Measurements from ENCODE around the gene TMEM54.

The TMEM54 gene, protein sequence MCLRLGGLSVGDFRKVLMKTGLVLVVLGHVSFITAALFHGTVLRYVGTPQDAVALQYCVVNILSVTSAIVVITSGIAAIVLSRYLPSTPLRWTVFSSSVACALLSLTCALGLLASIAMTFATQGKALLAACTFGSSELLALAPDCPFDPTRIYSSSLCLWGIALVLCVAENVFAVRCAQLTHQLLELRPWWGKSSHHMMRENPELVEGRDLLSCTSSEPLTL

DNA sequence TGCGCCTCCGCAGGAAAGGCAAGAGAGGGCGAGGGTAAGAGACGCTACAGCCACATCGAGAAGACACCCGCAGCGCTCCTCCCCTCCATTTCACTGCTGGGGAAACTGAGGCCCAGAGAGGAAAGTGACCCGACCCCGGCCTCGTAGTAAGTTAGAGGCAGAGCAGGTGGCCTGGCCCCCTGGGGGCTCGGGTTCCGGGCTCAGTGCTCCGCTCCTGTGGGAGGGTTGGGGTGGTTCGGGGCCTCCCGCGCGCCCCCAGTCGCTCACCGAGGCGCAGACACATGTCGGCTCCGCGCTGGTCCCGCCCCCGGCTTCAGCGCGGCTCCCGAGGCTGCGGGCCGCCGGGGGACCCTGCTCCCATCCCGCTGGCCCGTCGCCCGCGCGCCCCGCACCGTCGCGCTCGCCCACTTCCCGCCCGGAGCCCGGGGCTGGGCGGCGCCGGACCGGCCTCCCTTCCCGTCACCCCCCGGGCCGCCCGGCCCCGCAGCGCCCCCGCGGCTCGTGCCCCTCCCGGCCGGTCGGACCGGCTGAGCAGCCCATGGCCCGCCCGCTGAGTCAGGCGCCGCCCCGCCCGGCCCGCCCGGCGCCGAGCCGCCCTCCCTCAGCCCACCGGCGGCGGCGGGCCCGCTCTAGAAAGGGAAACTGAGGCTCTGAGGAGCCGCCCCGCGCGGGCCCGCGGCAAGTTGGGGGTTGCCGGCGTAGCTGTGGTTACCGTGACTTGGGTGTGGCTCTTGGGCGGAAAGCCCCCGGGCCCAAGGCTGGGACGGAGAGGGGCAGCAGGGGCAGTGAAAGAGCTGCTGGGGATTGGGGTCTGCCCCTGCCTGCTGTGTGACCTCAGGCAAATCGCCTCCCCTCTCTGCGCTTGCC, at the start of gene TMEM54:
TSS of gene TMEM54 (minus strand) at position 434 of the 867 bp plus-strand sequence. CDS start at position 283, 151 bp downstream.
- DNase-seq (ENCODE audit: extremely low read depth in 1 of 2, low read depth in 1 of 2), result no peak

DNA sequence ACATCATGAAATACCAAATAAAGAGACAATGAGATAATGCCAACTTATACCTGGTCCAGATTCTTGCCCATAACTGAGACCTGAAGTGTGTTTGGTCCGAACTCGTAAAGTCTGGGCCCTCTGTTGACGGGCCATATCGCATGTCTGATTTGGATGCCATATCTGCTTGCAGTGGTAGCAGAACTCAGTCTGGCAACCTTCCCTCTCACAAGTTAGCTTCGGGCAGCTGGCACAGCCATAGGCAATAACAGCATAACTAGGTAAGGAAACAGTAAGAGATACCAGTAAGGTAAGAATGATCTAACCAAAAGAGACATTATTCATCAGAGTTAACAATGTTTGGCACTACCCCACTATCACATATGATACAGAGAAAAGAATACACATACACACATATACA, 48.3 kb upstream of the TMEM54 start:
- DNase-seq (ENCODE audit: extremely low read depth in 1 of 2, low read depth in 1 of 2), result no peak

DNA sequence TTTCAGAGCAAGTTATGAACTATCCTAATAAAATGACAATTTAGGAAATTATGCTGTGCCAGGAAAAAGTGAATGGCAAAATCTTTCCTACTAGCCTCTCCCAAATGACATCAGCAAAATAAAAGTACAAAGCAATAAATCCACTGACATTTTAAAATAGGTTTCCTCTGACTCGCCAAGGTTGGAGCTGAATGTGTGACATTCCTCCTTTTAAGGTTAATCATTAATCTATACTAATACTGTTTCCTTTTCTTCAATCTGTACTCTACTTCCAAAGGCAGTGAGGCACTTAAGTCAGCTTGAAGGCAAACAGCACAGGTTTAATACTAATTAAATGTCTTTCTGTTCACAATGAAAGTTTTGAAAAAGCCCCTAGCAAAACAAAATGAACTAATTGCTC, 47.7 kb upstream of the TMEM54 start:
- DNase-seq (ENCODE audit: extremely low read depth in 1 of 2, low read depth in 1 of 2), result no peak

DNA sequence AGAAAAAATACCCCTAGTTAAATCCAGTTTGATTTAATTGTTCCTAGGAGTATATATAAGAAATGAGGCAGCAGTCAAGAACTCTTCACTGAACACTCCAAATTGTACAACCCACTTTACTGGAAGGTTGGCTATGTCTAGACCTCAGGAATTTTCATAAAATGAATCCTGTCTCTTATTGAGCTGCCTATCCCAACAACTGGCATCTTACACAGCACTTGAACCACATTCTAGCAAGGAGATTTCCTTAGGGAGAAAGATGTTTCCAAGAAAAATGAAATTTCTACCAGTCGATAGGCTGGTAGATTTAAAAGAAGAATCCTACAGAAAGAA, 47.2 kb upstream of the TMEM54 start:
- DNase-seq (ENCODE audit: extremely low read depth in 1 of 2, low read depth in 1 of 2), result no peak

DNA sequence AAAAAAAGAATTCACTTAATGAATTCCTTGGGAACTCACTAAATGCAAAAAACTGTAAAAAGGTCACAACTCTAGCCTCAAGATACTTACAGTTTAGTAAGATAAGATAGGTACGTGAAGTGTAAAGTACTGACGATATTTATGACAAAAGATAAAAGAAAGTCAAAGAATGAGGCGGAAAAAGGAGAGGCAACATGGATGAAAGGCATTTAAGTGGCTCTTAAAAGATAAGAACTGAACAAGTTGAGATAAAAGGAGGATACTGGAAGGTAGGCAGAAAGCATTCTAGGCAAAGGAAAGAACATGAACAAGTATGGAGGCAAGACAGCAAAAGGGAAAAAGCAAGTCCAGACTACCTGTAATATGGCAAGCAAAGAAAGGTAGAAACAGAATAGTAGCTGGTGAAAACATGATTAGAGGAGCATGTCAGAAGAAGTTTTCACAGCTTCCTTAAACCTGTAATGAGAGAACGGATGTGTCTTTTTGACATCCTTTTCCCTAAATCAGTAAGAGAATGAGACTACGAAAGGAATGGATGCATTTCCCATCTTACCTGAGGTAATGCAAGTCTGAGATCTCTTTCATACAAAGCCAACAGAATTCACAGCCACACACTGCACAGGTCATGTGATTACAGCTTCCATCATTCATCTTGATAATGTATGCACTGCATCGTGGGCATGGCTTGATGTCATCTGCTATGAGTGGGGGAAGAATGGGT, 46.6 kb upstream of the TMEM54 start:
- no peak for DNase-seq (ENCODE audit: extremely low read depth in 1 of 2, low read depth in 1 of 2)

DNA sequence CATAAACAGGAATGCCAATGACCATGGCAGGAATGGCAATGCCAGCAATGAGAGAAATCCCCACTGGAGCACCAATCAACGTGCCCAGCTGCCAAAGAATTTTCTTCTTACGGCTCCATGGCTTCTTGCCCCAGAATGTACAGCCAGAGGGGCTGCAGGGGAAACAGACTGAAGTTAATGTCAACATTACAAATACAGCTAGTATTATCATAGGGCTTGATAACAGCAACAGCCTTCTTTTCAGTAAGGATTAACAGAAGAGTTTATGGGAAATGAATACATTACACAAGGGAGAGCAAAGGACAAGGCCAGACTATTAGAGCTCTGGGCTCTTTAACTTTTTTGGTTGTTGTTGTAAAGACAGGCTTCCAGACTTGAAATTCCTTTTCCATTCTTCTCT, 45.2 kb upstream of the TMEM54 start:
- no peak for DNase-seq (ENCODE audit: extremely low read depth in 1 of 2, low read depth in 1 of 2)

DNA sequence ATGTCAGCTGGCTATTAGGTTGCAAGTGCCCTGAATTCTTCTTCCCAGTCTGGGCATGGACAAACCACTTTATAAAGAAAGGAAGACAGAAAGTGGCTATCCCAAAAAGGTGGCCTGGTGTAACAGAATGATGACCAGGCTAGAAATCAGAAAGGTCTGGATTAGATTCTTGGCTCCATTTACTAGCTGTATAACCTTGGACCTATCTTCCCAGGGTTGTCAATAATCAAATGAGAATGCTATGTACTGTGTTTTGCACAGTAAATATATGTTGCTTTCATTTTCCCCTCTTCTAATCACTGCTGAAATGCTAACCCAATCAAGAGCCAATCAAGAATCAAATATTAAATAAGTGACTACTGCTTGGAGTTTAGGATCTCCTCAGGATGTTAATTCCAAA, 43.0 kb upstream of the TMEM54 start:
- DNase-seq (ENCODE audit: extremely low read depth in 1 of 2, low read depth in 1 of 2), result no peak

DNA sequence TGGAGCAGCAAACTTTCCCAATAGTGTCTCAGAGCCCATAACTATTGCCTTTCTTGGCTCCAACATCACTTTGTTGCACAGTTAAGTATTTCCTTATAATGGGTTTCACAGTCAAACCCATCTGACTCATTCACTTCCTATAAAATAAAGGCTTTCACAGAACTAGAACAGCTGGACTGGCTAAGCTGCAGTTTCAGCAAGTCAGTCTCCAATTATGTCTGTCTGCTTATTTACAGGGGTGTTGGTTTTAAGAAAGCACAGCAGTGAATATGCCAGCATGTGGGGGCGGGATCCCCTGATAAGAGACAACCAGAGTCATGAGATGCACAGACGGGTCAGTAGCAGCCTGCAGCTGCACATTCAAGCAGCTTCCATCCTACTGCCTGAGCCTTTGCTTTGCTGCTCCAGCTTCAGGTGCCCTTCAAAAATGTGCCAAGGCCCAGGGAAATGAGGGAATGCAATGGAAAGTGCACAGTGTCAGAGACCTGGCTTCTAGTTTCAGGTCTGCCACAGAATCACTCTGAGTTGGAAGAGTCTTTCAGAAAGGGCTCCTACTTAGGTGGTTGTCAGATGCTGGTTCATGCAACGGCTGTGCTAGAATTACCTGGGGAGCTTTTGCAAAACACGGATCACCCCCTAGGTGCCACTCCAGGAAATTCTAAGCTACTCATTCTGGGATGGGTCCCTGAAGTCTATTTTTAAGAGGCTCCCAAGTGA, 38.6 kb upstream of the TMEM54 start:
- peak in 1 of 2 donors; percentile 29 for DNase-seq (ENCODE audit: extremely low read depth in 1 of 2, low read depth in 1 of 2)

DNA sequence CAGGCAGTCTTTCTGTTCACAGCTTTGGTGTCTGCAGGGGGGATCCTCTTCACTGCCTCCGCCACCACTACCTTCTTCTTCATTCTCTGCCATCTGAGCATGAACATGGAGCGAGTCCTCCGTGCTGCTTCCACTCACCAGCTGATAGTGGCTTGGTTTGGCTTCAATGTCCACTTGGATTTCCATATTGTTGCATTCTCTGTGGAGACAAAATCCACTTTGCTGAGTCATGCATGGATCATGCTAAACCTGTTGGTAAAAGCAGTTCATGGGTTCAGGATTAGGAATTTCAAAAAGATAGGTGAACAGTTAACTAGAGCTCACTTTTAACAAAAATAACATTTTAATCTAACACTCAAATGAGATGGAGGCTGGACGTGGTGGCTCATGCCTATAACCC, 35.9 kb upstream of the TMEM54 start:
- DNase-seq (ENCODE audit: extremely low read depth in 1 of 2, low read depth in 1 of 2), result no peak

DNA sequence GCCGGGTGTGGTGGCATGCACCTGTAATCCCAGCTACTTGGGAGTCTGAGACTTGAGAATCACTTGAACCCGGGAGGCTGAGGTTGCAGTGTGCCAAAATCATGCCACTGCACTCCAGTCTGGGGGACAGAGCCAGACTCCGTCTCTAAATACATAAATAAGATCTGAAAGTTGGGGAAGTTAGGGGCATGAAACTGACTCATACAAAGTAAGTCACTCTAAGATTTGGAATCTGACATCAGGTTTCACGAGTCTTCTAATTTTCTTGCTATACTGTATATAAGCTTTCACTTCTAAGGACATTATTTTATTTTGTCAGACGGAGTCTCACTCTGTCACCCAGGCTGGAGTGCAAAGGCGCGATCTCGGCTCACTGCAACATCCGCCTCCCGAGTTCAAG, 33.3 kb upstream of the TMEM54 start:
- DNase-seq (ENCODE audit: extremely low read depth in 1 of 2, low read depth in 1 of 2), result no peak

DNA sequence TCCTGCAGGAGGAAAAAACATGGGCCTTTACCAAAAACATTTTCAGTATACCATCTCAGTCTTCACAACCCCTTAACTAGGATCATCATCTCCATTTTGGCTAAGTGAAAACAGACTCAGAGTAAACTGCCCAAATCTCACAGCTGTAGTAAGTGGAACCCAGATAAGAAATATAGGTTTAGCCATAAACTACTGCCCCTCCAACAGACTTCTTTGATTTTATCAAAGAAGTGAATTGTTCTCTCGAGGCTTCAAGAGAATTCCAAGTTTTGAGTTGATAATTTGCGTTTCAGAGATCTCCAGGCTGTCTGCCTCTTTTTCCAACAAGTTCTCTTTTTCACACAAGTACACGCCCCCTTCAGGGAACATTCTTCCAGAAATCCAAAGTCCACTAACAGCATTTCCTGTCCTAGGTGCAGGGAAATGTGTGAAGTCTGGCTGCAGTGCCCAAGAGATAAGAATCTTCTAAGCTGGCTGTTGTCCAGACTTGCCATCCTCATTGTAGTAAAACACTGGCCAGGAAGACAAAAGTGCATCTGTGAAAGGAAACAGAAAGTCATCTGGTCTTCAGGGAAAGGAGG, 32.6 kb upstream of the TMEM54 start:
- no peak for DNase-seq (ENCODE audit: extremely low read depth in 1 of 2, low read depth in 1 of 2)

DNA sequence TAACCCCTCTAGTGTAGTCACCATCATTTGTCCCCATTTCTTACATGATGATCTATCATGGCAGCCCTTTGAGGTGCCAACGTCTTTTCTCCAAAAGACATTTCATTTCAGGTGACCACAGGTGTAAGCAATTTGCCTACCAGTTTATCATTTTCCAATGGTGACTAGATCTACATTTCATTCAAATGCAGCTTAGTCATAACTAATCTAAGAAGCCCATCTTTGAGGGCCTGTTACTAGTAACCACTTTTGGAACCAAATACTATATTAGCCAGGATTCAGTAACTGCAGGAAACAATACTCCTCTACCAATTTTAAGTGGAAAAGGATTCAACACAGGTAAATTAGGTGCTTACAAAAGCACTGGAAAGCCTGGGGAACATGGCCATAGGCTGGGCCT, 30.6 kb upstream of the TMEM54 start:
- DNase-seq (ENCODE audit: extremely low read depth in 1 of 2, low read depth in 1 of 2), result no peak

DNA sequence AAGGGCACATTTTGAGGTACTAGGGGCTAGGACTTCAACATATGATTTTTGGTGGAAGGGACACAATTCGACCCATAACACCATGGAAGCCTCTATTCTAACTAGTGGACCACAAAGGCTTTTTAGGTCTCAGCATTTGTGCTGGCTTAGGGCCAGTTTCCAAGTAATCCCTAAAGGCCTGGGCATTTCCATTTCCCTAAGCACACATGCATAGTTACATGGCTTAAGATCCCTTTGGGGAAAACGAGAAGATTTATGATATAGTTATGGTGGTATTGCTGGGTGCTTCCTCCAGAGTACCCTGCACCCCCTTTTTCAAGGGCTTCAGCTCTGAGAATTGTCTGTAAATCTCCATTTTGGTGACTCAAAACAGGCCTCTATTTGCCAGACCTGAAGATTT, 28.2 kb upstream of the TMEM54 start:
- no peak for DNase-seq (ENCODE audit: extremely low read depth in 1 of 2, low read depth in 1 of 2)

DNA sequence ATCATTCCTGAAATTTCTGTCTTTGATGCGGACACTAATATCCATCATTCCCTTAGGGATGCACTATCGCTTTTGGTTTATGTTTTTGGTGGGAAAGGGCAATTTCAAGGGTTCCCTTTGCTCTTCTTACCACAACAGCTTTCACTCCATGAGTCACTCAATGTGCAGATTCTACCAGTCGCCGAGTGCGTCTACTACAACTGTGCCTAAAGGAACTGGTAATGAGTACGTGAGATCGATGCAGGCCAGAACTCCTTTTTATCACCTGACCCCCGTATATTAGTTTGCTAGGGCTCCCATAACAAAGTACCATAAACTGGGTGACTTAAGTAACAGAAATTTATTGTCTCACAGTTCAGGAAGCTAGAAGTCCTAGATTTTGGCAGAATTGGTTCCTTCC, 27.5 kb upstream of the TMEM54 start:
- DNase-seq (ENCODE audit: extremely low read depth in 1 of 2, low read depth in 1 of 2), result no peak

DNA sequence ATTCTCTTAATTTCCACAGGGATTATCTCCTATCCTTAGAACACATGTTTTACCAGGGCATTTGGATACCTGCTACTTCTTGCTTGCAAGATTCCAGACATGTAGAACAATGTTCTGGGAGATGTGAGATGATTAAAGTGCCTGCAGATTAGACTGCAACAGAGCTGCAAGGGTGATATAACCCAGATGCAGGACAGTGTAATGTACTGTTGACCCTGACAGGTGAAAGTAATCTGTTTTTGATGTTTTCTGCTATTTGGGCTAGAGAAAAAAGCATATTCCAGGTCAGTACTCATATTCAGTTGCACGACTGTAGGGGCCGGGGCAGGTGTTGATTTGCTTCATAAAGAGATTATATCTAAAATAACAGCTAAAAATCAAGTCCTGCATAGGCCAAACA, 27.1 kb upstream of the TMEM54 start:
- no peak for DNase-seq (ENCODE audit: extremely low read depth in 1 of 2, low read depth in 1 of 2)

DNA sequence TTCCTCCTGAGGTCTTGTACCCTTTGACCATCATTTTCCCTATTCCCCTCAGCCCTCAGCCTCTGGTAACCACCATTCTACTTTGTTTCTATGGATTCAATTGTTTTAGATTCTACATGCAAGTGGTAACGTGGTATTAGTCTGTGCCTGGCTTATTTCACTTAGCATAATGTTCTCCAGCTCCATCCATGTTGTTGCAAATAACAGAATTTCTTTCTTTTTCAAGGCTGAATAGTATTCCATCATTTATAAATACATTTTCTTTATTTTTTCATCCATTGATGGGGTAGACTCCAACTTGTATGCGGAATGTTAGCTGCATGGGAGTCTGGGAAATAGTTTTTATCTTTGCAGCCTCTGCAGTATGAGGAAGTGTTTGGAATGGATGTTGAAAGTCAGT, 26.3 kb upstream of the TMEM54 start:
- DNase-seq (ENCODE audit: extremely low read depth in 1 of 2, low read depth in 1 of 2), result no peak

DNA sequence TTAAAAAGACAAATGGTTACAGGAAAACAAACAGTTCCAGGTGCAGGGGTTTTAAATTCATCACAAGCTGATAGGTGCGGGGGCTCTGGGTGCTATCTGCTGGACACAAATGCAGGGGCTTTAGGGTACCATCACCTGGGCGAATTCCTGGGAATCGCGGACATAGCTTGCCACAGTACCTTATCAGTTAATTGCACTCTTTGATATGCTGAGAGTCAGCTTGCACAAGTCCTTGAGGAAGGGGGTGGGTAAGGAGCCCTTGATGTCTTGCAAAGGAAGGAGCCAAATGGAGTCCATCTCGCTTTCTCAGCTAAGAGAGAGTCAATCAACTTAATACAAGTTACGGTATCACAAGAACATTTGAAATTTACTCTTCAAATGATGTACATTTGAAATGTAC, 25.4 kb upstream of the TMEM54 start:
- DNase-seq (ENCODE audit: extremely low read depth in 1 of 2, low read depth in 1 of 2), result no peak

DNA sequence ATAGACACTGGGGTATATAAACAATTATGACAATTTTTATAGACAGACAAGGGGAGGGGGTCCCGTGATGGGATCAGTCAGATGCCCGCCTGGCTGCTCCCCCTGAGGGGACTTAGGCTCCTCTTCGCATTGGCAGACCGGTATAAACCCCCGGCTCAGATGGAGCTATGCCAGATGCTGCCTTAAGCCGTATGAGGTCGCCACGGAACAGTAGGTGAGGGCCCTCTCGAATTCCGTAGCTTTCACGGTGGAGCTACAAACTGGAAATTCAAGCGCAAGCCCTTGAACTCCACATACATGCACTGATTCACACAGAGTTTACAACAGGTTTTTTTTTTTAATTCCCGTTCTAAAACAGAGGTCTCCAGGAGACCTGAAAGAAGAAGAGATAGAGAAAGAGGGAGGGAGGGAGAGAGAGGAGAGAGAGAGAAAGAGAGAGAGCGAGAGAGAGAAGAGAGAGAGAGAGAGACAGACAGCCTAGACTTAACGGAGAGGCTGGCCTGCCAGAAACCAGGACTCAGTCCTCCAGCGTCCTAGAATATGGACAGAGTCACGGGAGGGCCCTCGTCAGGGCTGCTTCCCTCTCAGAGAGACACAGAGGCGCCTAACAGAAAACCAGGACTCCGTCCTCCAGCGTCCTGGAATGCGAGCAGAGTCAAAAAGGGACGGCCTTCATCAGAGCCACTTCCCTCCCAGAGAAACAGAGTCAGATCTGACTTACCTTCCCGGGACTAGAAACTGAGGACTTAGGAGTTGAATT, 24.4 kb upstream of the TMEM54 start:
- no peak for DNase-seq (ENCODE audit: extremely low read depth in 1 of 2, low read depth in 1 of 2)

DNA sequence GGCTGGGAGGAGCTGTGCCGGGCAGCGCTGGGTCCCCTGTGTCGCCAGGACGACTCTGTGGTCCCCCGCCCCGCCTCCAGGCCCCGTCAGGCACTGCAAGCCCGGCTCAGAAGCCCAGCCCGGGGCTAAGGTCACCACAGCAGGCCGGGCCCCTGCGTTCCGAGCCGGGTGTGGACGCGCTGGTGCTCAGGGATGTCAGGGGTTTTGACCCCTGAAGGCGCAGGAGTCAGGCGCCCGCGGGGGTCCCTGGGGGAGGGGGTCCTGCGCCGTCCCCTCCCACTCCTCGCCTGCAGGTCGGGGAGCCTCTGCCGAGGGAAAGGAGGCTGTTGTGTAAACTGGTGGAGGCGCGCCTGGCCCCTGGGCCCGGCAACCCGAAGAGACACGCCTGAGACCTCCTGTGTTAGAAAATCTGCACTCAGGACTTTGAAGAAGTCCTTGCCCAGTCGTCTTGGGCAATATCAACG, 23.7 kb upstream of the TMEM54 start:
- DNase-seq (ENCODE audit: extremely low read depth in 1 of 2, low read depth in 1 of 2), result no peak

DNA sequence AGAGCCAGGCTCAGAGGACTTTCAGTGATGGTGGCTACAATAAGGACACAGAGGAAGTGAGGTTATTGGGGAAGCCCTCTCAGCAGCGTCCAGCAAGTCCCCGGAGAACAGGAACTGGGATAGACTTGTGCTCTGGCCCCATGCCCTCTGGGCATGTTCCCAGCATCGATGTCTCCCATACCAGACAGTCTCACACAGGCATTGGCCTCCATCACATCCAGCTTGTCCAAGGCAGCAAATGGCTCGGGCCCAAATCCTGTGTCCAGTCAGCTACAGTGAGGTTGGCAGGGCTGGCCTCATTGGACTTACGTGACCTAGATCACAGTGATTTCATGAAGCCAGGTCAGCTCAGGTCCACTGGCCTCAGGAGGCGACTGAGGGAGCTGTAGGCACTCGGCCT, 19.6 kb upstream of the TMEM54 start:
- no peak for DNase-seq (ENCODE audit: extremely low read depth in 1 of 2, low read depth in 1 of 2)

Measured in stimulated activated CD8-positive, alpha-beta memory T cell treated with anti-CD3 and anti-CD28 coated beads, Interleukin-7, amount 100 ng/mL, for 48 hours (primary cell).